Sigmoid colon (tissue), 7 donors: ENCODE data around the gene PHF21A. TPM values are rescaled to one million over a fixed set of nuclear protein-coding genes. Genes with fewer than 3 reads are reported as not detected.

Source experiments
- DNase-seq: peaks from one replicate; pipeline ENCODE4 v3.0.0-alpha.2; 2019
- H3K27ac ChIP-seq, 4 donors: fragments of 200-600 bp; sonication (generic); one replicate each; pipeline ENCODE4 v1.5.1; 2016 to 2019; ENCODE audit warnings: mild to moderate bottlenecking in 1 of 4
- H3K27me3 ChIP-seq, 3 donors: fragments of 200-600 bp; sonication (generic); one replicate each; pipeline ENCODE4 v1.5.1; 2019; ENCODE audit warnings: mild to moderate bottlenecking in 1 of 3
- H3K36me3 ChIP-seq, 4 donors: fragments of 200-600 bp; sonication (generic); one replicate each; pipeline ENCODE4 v1.5.1; 2016 to 2019
- H3K4me1 ChIP-seq, 4 donors: fragments of 200-600 bp; sonication (generic); one replicate each; pipeline ENCODE4 v1.5.1; 2017 to 2019
- H3K4me3 ChIP-seq, 4 donors: fragments of 200-600 bp; sonication (generic); one replicate each; pipeline ENCODE4 v1.5.1; 2017 to 2019; ENCODE audit warnings: mild to moderate bottlenecking in 2 of 4, moderate library complexity in 1 of 4
- H3K9me3 ChIP-seq, 4 donors: fragments of 200-600 bp in 3 of 4; sonication (generic) in 3 of 4; one replicate each; pipeline versions ENCODE4 v1.5.1 to v1.6.1; 2013 to 2019
- CTCF ChIP-seq, 4 experiments: fragments of 450-650 bp in 3 of 4; fragments of 200-600 bp in 1 of 4; IDR thresholded peaks; one replicate each; pipeline ENCODE4 v1.5.1; 2016 to 2019; ENCODE audit warnings: antibody characterized with exemption in 4 of 4, mild to moderate bottlenecking in 3 of 4, moderate library complexity in 2 of 4
- EP300 ChIP-seq, 4 donors: sonication (generic); formaldehyde crosslinking; IDR thresholded peaks; one replicate each; pipeline ENCODE4 v1.6.1; 2017; ENCODE audit warnings: antibody characterized with exemption in 4 of 4
- POLR2A ChIP-seq, 2 donors: fragments of 450-650 bp; IDR thresholded peaks; one replicate each; pipeline ENCODE4 v1.6.1; 2016; ENCODE audit warnings: antibody characterized with exemption in 2 of 2, mild to moderate bottlenecking in 2 of 2, moderate library complexity in 2 of 2
- POLR2AphosphoS5 ChIP-seq, 4 donors: sonication (generic); formaldehyde crosslinking; IDR thresholded peaks; one replicate each; pipeline ENCODE4 v1.6.1; 2017; ENCODE audit warnings: antibody characterized with exemption in 4 of 4
- WGBS, 2 donors: extraction: QIAGEN DNeasy Blood & Tissue Kit; methylation state at CpG; one replicate each; pipeline ENCODE4 v1.1.7; 2013; 5-methylcytosine and 5-hydroxymethylcytosine counted together
- intact Hi-C: fragments of 100-400 bp; cut with DNase I; formaldehyde crosslinking; loops from one replicate; pipeline ENCODE4 v1.15.1; 2023
- polyA plus RNA-seq, 3 donors: library from polyadenylated mRNA; stranded (reverse); fragments of 200-250 nt; gene quantifications; one replicate each; pipeline ENCODE4 v1.2.3, GENCODE V29; 2013
- total RNA-seq, 4 donors: library from RNA; depleted of rRNA; stranded (reverse); fragments of >200 nt; gene quantifications; one replicate each; pipeline ENCODE4 v1.1.0, GENCODE V29; 2016
- donor health status: healthy with polysubstance abuse.
- donor health status: Bipolar disorder and iron deficiency.
- donor health status: healthy.

The PHF21A gene
- total and polyA plus RNA-seq, 7 donors = 5.3 to 58.6 (median 30.3) TPM

- Histone ChIP-seq H3K27ac (peak overlapping the region in 2 of 4 donors; percentile 37 to 94), H3K36me3 (no peaks in the 10 kb centered on the region), H3K9me3 (no peaks in the 10 kb centered on the region), H3K4me3 (no peak overlapping the region), H3K27me3 (no peaks in the 10 kb centered on the region), H3K4me1 (peaks cover 0 to 63% (median 48%) of the 10 kb centered on the region in 4 donors)
- no peak for DNase-seq
- intact Hi-C loops = no loop called here
- TF ChIP-seq POLR2A (IDR thresholded peaks at IDR 0.05) (no peak), CTCF (IDR thresholded peaks at IDR 0.05) (no peak), EP300 (IDR thresholded peaks at IDR 0.05) (no peak)
Observed at GRCh38 chr11:46114961-46115360, 6.3 kb downstream of the PHF21A start.

GRCh38 chr11:46114378-46114777 is 6.9 kb downstream of the PHF21A start:
- TF ChIP-seq POLR2A (IDR thresholded peaks at IDR 0.05) (no peak), EP300 (IDR thresholded peaks at IDR 0.05) (no peak), POLR2AphosphoS5 (IDR thresholded peaks at IDR 0.05) (no peak), CTCF (IDR thresholded peaks at IDR 0.05) (no peak)
- H3K4me1 ChIP-seq = peaks cover 0 to 63% (median 48%) of the 10 kb centered on the region in 4 donors
- H3K9me3 ChIP-seq = no peaks in the 10 kb centered on the region
- H3K27me3 ChIP-seq = no peaks in the 10 kb centered on the region
- WGBS, 2 donors = 89 to 90% methylated on average over 4 of the region's 4 CpGs
- no peaks in the 10 kb centered on the region for H3K36me3 ChIP-seq
- intact Hi-C loops = no loop called here
- H3K4me3 ChIP-seq = no peak overlapping the region
- H3K27ac ChIP-seq = peak overlapping the region in 1 of 4 donors; percentile 94
- DNase-seq = no peak

DNA sequence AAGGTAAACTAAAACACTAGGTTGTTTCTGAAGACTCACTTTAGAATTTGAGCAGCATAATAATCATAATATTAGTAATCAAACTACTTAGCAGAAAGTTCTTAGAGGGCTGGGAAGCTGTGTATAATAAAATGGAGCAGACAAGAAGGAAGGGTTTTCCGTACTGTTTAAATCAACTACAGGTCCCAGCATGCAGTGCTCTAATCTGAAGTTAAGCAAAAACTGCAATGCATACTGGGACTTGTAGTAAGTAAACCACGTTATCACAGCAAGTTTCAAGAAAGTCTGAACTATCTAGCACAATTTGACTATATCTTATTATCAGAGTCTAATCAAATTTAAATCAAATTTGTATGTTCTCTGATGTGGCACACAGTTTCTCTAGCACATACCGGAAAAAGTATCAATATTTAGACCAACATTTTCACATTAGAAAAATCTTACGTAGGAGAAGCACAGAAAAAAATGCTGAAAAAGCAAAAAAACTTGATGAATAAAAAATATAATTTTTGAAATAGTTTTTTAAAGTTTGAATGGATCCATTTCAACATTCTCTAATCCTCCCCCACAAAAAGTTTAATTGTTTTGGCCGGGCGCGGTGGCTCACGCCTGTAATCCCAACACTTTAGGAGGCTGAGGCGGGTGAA is 8.2 kb downstream of the PHF21A start:
- no peak overlapping the region for H3K4me3 ChIP-seq
- no peaks in the 10 kb centered on the region for H3K27me3 ChIP-seq
- no peaks in the 10 kb centered on the region for H3K36me3 ChIP-seq
- intact Hi-C loops = no loop called here
- no peak for DNase-seq
- no peaks in the 10 kb centered on the region for H3K9me3 ChIP-seq
- TF ChIP-seq EP300 (IDR thresholded peaks at IDR 0.05) = no peak
- peak in 1 of 4 donors; percentile 44 for TF ChIP-seq POLR2AphosphoS5 (IDR thresholded peaks at IDR 0.05)
- H3K27ac ChIP-seq = no peak overlapping the region
- 68 to 74% methylated on average over 9 of the region's 9 CpGs for WGBS, 2 donors
- H3K4me1 ChIP-seq = peaks cover 0 to 53% (median 37%) of the 10 kb centered on the region in 4 donors

DNA sequence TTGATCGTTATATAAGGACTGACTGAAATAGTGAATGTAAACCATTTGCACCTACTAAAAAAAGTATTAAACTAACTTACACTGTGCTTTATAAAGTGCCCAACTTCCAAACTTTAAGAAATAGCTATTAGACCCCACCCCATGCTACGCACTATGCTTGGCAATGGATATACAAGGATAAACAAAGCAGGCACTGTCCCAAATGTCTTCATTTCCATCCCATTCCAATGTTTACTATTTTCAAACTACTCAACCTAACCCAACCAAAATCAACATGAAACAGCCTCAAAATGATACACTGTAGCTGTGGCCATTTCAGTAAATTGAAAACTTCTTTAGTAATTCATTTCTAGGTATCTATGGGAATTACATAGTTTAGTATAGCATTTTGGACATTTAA is 12.5 kb downstream of the PHF21A start:
- no peaks in the 10 kb centered on the region for H3K27me3 ChIP-seq
- intact Hi-C loops = no loop called here
- no peak overlapping the region for H3K27ac ChIP-seq
- no peaks in the 10 kb centered on the region for H3K9me3 ChIP-seq
- no peak for TF ChIP-seq EP300 (IDR thresholded peaks at IDR 0.05)
- TF ChIP-seq POLR2A (IDR thresholded peaks at IDR 0.05) = no peak
- TF ChIP-seq POLR2AphosphoS5 (IDR thresholded peaks at IDR 0.05) = no peak
- TF ChIP-seq CTCF (IDR thresholded peaks at IDR 0.05) = no peak
- no peaks in the 10 kb centered on the region for H3K36me3 ChIP-seq
- H3K4me1 ChIP-seq = peaks cover 0 to 47% (median 36%) of the 10 kb centered on the region in 4 donors
- no peak overlapping the region for H3K4me3 ChIP-seq
- DNase-seq = no peak
- WGBS, 2 donors = 88 to 91% methylated on average over 2 of the region's 2 CpGs

- TF ChIP-seq POLR2AphosphoS5 (IDR thresholded peaks at IDR 0.05) = no peak
- TF ChIP-seq POLR2A (IDR thresholded peaks at IDR 0.05) = no peak
- TF ChIP-seq CTCF (IDR thresholded peaks at IDR 0.05) = no peak
- no peak for TF ChIP-seq EP300 (IDR thresholded peaks at IDR 0.05)
- Histone ChIP-seq H3K4me1 (peaks cover 0 to 43% (median 30%) of the 10 kb centered on the region in 4 donors), H3K27ac (no peak overlapping the region), H3K4me3 (no peak overlapping the region), H3K36me3 (no peaks in the 10 kb centered on the region), H3K9me3 (no peaks in the 10 kb centered on the region), H3K27me3 (no peaks in the 10 kb centered on the region)
- intact Hi-C loops = no loop called here
- WGBS, 2 donors = 89 to 98% methylated on average over 2 of the region's 2 CpGs
- no peak for DNase-seq
Observed at GRCh38 chr11:46107780-46108179, 13.5 kb downstream of the PHF21A start.
